HG03342 (cell line): ENCODE data around the gene KLHL25.

Source experiments
- ATAC-seq: cut with Tn5 transposase; IDR thresholded peaks from one replicate; pipeline ENCODE4 v1.9.1; 2021; ENCODE audit warnings: mild to moderate bottlenecking, moderate library complexity; ENCODE audit not compliant: unreplicated experiment

KLHL25 gene

DNA sequence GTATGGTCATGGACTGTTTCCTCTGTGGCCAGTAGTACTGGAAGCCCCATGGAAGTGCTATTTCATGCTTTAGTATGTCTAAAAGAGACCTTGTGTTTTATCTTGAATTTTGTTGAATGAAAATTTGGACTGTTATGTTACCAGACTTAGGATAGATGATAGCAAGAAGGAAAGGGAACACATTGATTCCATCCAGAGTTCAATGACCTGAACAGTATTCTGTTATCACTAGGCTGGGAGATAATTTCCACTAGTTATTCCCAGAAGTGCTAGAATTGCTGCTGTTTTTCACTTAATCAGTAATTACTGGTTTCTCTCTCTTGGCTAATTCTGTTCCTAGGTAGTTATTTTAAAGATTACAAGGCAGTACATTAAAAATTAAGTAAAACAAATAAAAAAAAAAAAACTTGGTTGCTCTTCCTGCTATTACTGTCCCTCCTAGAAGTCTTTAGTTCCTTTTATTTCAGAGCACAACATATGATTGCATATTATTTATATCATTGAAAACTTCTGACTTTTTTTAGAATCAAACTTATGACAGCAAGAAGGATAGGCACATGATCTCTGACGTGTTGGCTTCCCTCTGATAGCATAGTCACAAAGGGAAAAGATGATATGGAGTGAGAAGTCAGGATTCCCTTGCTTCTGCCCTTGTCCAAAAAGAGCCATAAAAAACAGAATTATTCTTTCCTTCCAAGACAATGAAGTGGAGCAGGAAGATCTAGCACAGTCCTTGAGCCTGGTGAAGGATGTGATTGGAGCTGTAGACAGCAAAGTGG lies 72.2 kb downstream of the KLHL25 start:
- no peak for ATAC-seq

DNA sequence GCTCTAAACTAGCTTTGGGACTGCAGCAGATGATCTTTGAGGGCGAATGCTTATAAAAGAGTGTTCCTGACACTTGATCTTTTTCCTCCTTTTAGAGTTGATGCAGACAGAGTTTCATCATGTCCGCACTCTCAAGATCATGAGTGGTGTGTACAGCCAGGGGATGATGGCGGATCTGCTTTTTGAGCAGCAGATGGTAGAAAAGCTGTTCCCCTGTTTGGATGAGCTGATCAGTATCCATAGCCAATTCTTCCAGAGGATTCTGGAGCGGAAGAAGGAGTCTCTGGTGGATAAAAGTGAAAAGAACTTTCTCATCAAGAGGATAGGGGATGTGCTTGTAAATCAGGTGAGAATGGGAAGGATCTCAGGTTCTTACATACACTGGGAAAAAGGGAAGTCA lies 75.7 kb downstream of the KLHL25 start:
- peak; percentile 4 for ATAC-seq

- ATAC-seq: peak; percentile 67
These were observed 76.3 kb downstream of the KLHL25 start for GRCh38 chr15:85718271-85718971.

DNA sequence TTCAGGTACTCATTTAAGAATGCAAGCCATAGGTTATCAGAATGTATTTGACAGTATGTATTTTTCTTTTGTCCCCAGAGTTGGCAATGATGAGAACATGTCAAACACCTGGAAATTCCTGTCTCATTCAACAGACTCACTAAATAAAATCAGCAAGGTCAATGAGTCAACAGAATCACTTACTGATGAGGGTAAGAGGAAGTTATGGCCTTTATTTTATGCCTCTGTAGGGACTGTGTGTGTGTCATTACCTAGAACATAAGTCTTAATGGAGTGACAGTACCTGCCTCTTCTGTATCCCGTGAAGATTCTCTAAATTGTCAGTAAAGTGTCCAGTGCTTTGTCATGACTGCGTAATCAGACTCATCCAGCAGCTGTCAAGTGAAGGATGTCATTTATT lies 77.5 kb downstream of the KLHL25 start:
- ATAC-seq: no peak

- no peak for ATAC-seq
These were observed 78.5 kb downstream of the KLHL25 start for GRCh38 chr15:85716261-85716660.

DNA sequence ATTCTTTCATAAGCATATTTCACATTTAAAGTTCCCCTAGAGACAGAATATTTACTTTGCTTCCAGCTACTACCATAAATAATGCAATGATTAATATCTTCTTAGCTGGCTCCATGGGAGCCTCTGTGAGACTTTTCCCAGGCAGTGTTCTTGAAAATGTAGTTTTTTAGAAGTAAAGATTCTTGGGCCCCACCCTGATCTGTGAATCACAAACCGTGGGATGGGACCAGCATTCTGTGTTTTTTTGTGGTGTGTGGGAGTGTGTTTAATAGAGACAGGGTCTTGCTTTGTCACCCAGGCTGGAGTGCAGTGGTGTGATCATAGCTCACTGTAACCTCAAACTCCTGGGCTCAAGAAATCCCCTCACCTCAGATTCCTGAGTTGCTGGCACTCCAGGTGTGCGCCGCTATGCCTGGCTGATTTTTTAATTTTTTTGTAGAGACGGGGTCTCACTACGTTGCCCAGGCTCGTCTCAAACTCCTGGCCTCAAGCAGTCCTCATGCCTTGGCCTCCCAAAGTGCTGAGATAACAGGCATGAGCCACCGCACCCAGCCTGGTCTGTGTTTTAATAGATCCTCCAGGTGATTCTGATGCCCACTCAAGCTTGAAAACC lies 83.0 kb downstream of the KLHL25 start:
- ATAC-seq: no peak

DNA sequence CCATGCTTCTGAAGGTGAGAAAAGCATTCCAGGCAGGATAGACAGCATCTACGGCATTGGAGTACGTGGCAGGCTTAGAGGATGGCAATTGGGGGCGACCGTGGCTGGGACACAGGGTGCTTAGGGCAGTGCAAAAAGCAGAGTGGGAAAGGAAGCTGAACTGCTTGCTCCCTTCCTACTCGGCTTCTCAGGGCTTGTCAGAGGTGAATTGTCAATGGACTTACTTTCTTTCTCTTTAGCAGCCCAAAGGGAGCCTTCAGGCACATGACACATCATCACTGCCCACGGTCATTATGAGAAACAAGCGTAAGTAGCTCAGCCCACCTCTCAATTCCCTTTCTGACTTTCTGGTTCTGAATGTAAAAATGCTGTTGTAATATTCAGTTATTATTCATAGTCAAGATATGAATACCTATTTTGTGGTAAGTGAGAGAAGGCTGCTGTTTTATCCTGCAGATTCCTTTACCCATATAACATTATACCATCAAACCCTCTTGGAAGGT lies 84.3 kb downstream of the KLHL25 start:
- peak; percentile 54 for ATAC-seq
